K562 (cell line): ENCODE data around the gene LTBP4. TPM values are rescaled to one million over a fixed set of nuclear protein-coding genes. Genes with fewer than 3 reads are reported as not detected.

ENCODE experiments used
- ADNP ChIP-seq: fragments of 200-800 bp; sonication (Bioruptor generic); IDR thresholded peaks from 2 replicates; pipeline ENCODE4 v1.6.1; 2016; ENCODE audit warnings: missing genetic modification characterization, missing compliant biosample characterization
- CHAMP1 ChIP-seq: fragments of 450-650 bp; IDR thresholded peaks from 2 replicates; pipeline ENCODE4 v1.6.1; 2016; ENCODE audit warnings: mild to moderate bottlenecking
- CLOCK ChIP-seq: fragments of 250-450 bp; sonication (Bioruptor Pico); IDR thresholded peaks from 2 replicates; pipeline ENCODE4 v1.4.0; 2020; ENCODE audit warnings: mild to moderate bottlenecking, moderate library complexity, borderline replicate concordance
- CXXC5 ChIP-seq: fragments of 250-450 bp; sonication (Bioruptor Pico); IDR thresholded peaks from 2 replicates; pipeline ENCODE4 v1.8.0; 2022; ENCODE audit warnings: inconsistent platforms, mild to moderate bottlenecking, moderate library complexity
- ETV5 ChIP-seq: sonication (generic); formaldehyde crosslinking; IDR thresholded peaks from 2 replicates; pipeline ENCODE4 v1.4.0; 2020; ENCODE audit warnings: low read depth, mild to moderate bottlenecking, missing genetic modification reagents
- FOXK1 ChIP-seq: sonication (generic); formaldehyde crosslinking; IDR thresholded peaks from 2 replicates; pipeline ENCODE4 v1.8.0; 2022; ENCODE audit warnings: missing genetic modification reagents, mild to moderate bottlenecking, borderline replicate concordance
- HDAC3 ChIP-seq: fragments of 450-650 bp; IDR thresholded peaks from 2 replicates; pipeline ENCODE4 v1.6.1; 2018; ENCODE audit warnings: borderline replicate concordance, mild to moderate bottlenecking, moderate library complexity; ENCODE audit not compliant: partially characterized antibody
- HDGF ChIP-seq: fragments of 450-650 bp; IDR thresholded peaks from 2 replicates; pipeline ENCODE4 v1.6.1; 2016
- KDM2B ChIP-seq: fragments of 250-450 bp; sonication (Bioruptor Pico); IDR thresholded peaks from 2 replicates; pipeline ENCODE4 v1.8.0; 2021; ENCODE audit warnings: mild to moderate bottlenecking, moderate library complexity
- KLF6 ChIP-seq: fragments of 250-450 bp; sonication (Bioruptor Pico); IDR thresholded peaks from 2 replicates; pipeline ENCODE4 v1.4.0; 2020; ENCODE audit warnings: mild to moderate bottlenecking, moderate library complexity, borderline replicate concordance
- MLX ChIP-seq, 2 experiments: fragments of 450-650 bp in 1 of 2; sonication (generic) in 1 of 2; formaldehyde crosslinking; conservative IDR thresholded peaks; 2 replicates each; pipeline versions ENCODE4 v1.4.0 to v1.8.1; 2020 to 2022; ENCODE audit warnings: mild to moderate bottlenecking in 1 of 2, missing genetic modification reagents in 1 of 2
- PHB ChIP-seq: fragments of 250-450 bp; sonication (Bioruptor Pico); IDR thresholded peaks from 2 replicates; pipeline ENCODE4 v1.5.0; 2021
- POLR2H ChIP-seq: IDR thresholded peaks from 2 replicates; pipeline ENCODE4 v1.6.1; 2016; ENCODE audit warnings: missing genetic modification characterization, low read depth, mild to moderate bottlenecking, control low read depth, missing compliant biosample characterization, moderate library complexity
- TARDBP ChIP-seq: fragments of 450-650 bp; IDR thresholded peaks from 2 replicates; pipeline ENCODE4 v1.6.1; 2016
- TBP ChIP-seq: optimal IDR thresholded peaks from 2 replicates; pipeline ENCODE3; 2011; ENCODE audit warnings: low read depth, low read length, improper control_type of control experiment
- THRA ChIP-seq: fragments of 450-650 bp; IDR thresholded peaks from 2 replicates; pipeline ENCODE4 v1.6.1; 2017; ENCODE audit warnings: mild to moderate bottlenecking, moderate library complexity
- ZFP36 ChIP-seq: fragments of 150-350 bp; IDR thresholded peaks from 2 replicates; pipeline ENCODE4 v1.6.1; 2018; ENCODE audit warnings: low read length, low read depth; ENCODE audit not compliant: partially characterized antibody
- ZNF655 ChIP-seq: fragments of 250-450 bp; sonication (Bioruptor Pico); IDR thresholded peaks from 2 replicates; pipeline ENCODE4 v1.5.0; 2021
- polyA plus RNA-seq, 8 experiments: library from polyadenylated mRNA; depleted of rRNA in 4 of 8; stranded (reverse) in 5 of 8; unstranded in 3 of 8; fragments of >200 nt; fragmentation: Nextera tagmentation in 2 of 8; fragmentation: Illumina TruSeq in 1 of 8; extraction: Ambion mirVana in 2 of 8; extraction: Trizol in 1 of 8; gene quantifications; 2 replicates each; pipeline versions ENCODE4 v1.2.1 to v1.2.3, GENCODE V29; 2011 to 2014; ENCODE audit warnings: inconsistent platforms in 1 of 8, missing spikeins in 1 of 8
- total RNA-seq, 7 experiments: library from RNA; depleted of rRNA in 6 of 7; stranded (reverse); fragments of >200 nt in 6 of 7; fragmentation: Illumina TruSeq in 2 of 7; extraction: Trizol in 2 of 7; gene quantifications; 2 replicates each; pipeline versions ENCODE4 v1.2.1 to v1.2.3, GENCODE V29; 2011 to 2021; ENCODE audit warnings: low replicate concordance in 1 of 7

The LTBP4 gene
- total and polyA plus RNA-seq, 9 of the 15 experiments (the other 6 are each of a cell fraction or from before 2014, with no cell fraction given), result 0.35 to 160 (median 31.6) TPM

GRCh38 chr19:40598121-40598917, 2.9 kb upstream of the LTBP4 start (continued):
- TF ChIP-seq MLX (CRISPR knock-in tag; conservative IDR thresholded peaks at IDR 0.05), result no peak
- TF ChIP-seq CHAMP1, result no peak
- TF ChIP-seq TBP, result peak; percentile 44
- no peak for TF ChIP-seq HDGF
- TF ChIP-seq FOXK1 (CRISPR knock-in tag), result no peak
- peak; percentile 71 for TF ChIP-seq CXXC5
- TF ChIP-seq PHB (CRISPR knock-in tag), result no peak
- TF ChIP-seq THRA, result no peak
- TF ChIP-seq ZFP36, result no peak
- no peak for TF ChIP-seq CLOCK
- TF ChIP-seq ZNF655 (CRISPR knock-in tag), result no peak
- TF ChIP-seq KLF6 (CRISPR knock-in tag), result no peak
- TF ChIP-seq ETV5 (CRISPR knock-in tag), result peak; percentile 6; the same call in 1 of the 2 replicates
- TF ChIP-seq KDM2B, result no peak
- no peak for TF ChIP-seq HDAC3
- no peak for TF ChIP-seq TARDBP
- no peak for TF ChIP-seq ADNP (tag)
- TF ChIP-seq POLR2H (tag), result no peak
